Upper lobe of left lung (tissue), 6 donors: Measurements from ENCODE around the gene SHISA7. TPM values are rescaled to one million over a fixed set of nuclear protein-coding genes. Genes with fewer than 3 reads are reported as not detected.
"Not testable (repeated sequence)": the region's sequence is repeated elsewhere in the genome, so short reads cannot be mapped to it uniquely, and the experiment has no call there.

ENCODE experiments used
- ATAC-seq, 2 donors: fragments of 200-7000 bp; cut with Tn5 transposase; one replicate each; pipeline ENCODE4 v1.9.1; 2022; ENCODE audit warnings: mild to moderate bottlenecking in 2 of 2, moderate library complexity in 2 of 2; ENCODE audit not compliant: low FRiP score in 2 of 2
- DNase-seq, 2 donors: peaks; one replicate each; pipeline ENCODE4 v3.0.0-alpha.2; 2019 to 2020
- H3K27ac ChIP-seq, 4 donors: fragments of 200-600 bp; sonication (generic); one replicate each; pipeline ENCODE4 v1.5.1; 2016 to 2019
- H3K27me3 ChIP-seq, 4 donors: fragments of 200-600 bp; sonication (generic); one replicate each; pipeline ENCODE4 v1.5.1; 2017 to 2019
- H3K36me3 ChIP-seq, 4 donors: fragments of 200-600 bp; sonication (generic); one replicate each; pipeline ENCODE4 v1.5.1; 2016 to 2019
- H3K4me1 ChIP-seq, 4 donors: fragments of 200-600 bp; sonication (generic); one replicate each; pipeline ENCODE4 v1.5.1; 2018 to 2019
- H3K4me3 ChIP-seq, 4 donors: fragments of 200-600 bp; sonication (generic); one replicate each; pipeline ENCODE4 v1.5.1; 2017 to 2019; ENCODE audit warnings: mild to moderate bottlenecking in 2 of 4, moderate library complexity in 1 of 4
- H3K9me3 ChIP-seq, 4 donors: fragments of 200-600 bp; sonication (generic); one replicate each; pipeline ENCODE4 v1.5.1; 2018 to 2019
- EP300 ChIP-seq, 4 donors: sonication (generic); formaldehyde crosslinking; IDR thresholded peaks; one replicate each; pipeline ENCODE4 v1.5.1; 2017; ENCODE audit warnings: antibody characterized with exemption in 4 of 4, control low read depth in 2 of 4
- POLR2A ChIP-seq, 4 donors: fragments of 450-650 bp; IDR thresholded peaks; one replicate each; pipeline ENCODE4 v1.5.1; 2016 to 2017; ENCODE audit warnings: antibody characterized with exemption in 4 of 4, mild to moderate bottlenecking in 2 of 4
- POLR2AphosphoS5 ChIP-seq, 2 donors: sonication (generic); formaldehyde crosslinking; IDR thresholded peaks; one replicate each; pipeline ENCODE4 v1.5.1; 2017; ENCODE audit warnings: antibody characterized with exemption in 2 of 2
- WGBS, 2 donors: methylation state at CpG; one replicate each; pipeline ENCODE4 v1.1.5; 2017 to 2018; 5-methylcytosine and 5-hydroxymethylcytosine counted together
- total RNA-seq, 6 donors: library from RNA; depleted of rRNA in 4 of 6; stranded (reverse); fragments of >200 nt in 4 of 6; gene quantifications; one replicate each; pipeline versions ENCODE4 v1.1.0 to v1.2.1, GENCODE V29; 2016 to 2021
- TF ChIP-seq, protein P1 (sequence below), 6 experiments: fragments of 450-650 bp in 4 of 6; fragments of 200-600 bp in 2 of 6; sonication (generic) in 2 of 6; IDR thresholded peaks; one replicate each; pipeline ENCODE4 v1.5.1; 2016 to 2019; ENCODE audit warnings: antibody characterized with exemption in 6 of 6
- donor health status: DM: no; HTN: no; CAD: no; lungs with moderate emphysema.
- donor health status: DM: no; HTN: yes; CAD: no; lungs with severe emphysema.

SHISA7 gene
- total RNA-seq, 6 donors from 2014 or later: not detected

DNA sequence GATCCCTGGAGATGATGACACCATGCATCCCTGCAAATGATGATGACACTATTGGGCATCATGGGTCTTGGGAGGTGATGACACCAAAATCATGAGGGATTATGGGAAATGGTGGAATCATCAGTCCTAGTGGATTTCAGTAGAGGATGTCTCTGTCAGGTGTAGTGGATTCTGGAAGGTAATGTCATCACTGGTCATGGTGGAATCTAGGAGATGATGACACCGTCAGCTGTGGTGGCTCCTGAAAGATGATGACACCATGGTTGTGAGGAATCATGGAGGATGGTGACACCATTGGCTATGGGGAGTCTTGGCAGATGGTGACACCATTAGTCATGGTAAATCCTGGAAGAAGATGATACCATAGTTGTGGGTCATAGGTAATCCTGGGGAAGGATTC is 11.9 kb downstream of the SHISA7 start:
- Histone ChIP-seq H3K4me3 (no peak overlapping the region), H3K9me3 (no peaks in the 10 kb centered on the region), H3K36me3 (no peaks in the 10 kb centered on the region), H3K27ac (no peak overlapping the region), H3K27me3 (peaks cover 0 to 29% (median 5%) of the 10 kb centered on the region in 4 donors), H3K4me1 (no peaks in the 10 kb centered on the region)
- ATAC-seq (no peak), DNase-seq (no peak)
- WGBS, 2 donors: 100% methylated on average over 1 of the region's 1 CpG
- no peak for TF ChIP-seq POLR2AphosphoS5 (IDR thresholded peaks at IDR 0.05)
- no peak for TF ChIP-seq POLR2A (IDR thresholded peaks at IDR 0.05)
- TF ChIP-seq, protein P1, sequence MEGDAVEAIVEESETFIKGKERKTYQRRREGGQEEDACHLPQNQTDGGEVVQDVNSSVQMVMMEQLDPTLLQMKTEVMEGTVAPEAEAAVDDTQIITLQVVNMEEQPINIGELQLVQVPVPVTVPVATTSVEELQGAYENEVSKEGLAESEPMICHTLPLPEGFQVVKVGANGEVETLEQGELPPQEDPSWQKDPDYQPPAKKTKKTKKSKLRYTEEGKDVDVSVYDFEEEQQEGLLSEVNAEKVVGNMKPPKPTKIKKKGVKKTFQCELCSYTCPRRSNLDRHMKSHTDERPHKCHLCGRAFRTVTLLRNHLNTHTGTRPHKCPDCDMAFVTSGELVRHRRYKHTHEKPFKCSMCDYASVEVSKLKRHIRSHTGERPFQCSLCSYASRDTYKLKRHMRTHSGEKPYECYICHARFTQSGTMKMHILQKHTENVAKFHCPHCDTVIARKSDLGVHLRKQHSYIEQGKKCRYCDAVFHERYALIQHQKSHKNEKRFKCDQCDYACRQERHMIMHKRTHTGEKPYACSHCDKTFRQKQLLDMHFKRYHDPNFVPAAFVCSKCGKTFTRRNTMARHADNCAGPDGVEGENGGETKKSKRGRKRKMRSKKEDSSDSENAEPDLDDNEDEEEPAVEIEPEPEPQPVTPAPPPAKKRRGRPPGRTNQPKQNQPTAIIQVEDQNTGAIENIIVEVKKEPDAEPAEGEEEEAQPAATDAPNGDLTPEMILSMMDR (IDR thresholded peaks at IDR 0.05): no peak
- no peak for TF ChIP-seq EP300 (IDR thresholded peaks at IDR 0.05)

DNA sequence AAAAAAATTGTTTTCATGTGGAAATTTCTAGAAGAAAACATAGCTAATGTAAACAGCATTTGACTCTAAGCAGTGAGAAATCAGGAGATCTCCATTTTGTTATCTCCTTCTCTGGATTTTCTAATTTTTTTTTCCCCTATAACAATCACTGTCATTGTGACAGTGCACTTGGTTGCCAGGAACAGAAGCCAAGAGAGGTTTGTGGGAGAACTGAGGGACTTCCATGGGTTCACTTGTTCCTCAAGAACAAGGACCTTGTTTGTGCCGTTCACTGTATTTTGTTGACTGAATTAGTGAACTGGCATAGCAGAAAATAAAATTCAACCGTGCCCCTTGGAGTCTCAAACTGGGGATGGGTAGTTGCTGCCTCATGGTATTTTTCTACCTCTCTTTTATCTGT is 17.1 kb downstream of the SHISA7 start:
- no peak for DNase-seq
- TF ChIP-seq, protein P1 (IDR thresholded peaks at IDR 0.05): no peak
- no peak for TF ChIP-seq POLR2A (IDR thresholded peaks at IDR 0.05)
- no peak for TF ChIP-seq EP300 (IDR thresholded peaks at IDR 0.05)
- TF ChIP-seq POLR2AphosphoS5 (IDR thresholded peaks at IDR 0.05): no peak
- whole genome bisulfite sequencing, 2 donors: 63 to 70% methylated on average over 2 of the region's 2 CpGs

DNA sequence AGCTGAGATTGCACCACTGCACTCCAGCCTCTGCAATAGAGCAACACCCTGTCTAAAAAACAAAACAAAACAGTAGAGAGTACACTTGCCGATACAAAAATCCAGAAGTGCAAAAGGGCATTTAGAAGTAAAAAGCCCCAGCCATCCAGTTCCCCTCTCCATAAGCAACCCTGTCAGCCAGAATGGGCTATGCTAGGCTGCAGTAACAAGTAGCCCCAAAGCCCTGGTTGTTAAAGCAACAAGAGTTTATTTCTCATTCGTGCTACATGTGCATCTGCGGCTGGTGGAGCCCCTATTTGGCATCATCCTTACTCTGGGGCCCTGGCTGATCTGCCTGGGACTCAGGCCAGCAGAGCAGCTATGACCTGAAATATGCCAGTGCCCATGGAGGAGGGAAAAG is 18.6 kb downstream of the SHISA7 start:
- Histone ChIP-seq H3K27me3 (peaks cover 0 to 5% (median 0%) of the 10 kb centered on the region in 4 donors), H3K27ac (no peak overlapping the region), H3K4me3 (no peak overlapping the region), H3K9me3 (no peaks in the 10 kb centered on the region), H3K4me1 (no peaks in the 10 kb centered on the region), H3K36me3 (no peaks in the 10 kb centered on the region)
- DNase-seq (no peak), ATAC-seq (no peak)
- TF ChIP-seq EP300 (IDR thresholded peaks at IDR 0.05) (no peak), POLR2AphosphoS5 (IDR thresholded peaks at IDR 0.05) (no peak)
- TF ChIP-seq, protein P1 (IDR thresholded peaks at IDR 0.05): no peak
- 82 to 84% methylated on average over 3 of the region's 3 CpGs for WGBS, 2 donors

More for the DNA sequence above, 17.1 kb downstream of the SHISA7 start:
- H3K4me3 ChIP-seq: no peak overlapping the region
- no peaks in the 10 kb centered on the region for H3K9me3 ChIP-seq
- ATAC-seq: no peak
- no peaks in the 10 kb centered on the region for H3K36me3 ChIP-seq
- peaks cover 0 to 8% (median 0%) of the 10 kb centered on the region in 4 donors for H3K27me3 ChIP-seq
- no peak overlapping the region for H3K27ac ChIP-seq
- H3K4me1 ChIP-seq: no peaks in the 10 kb centered on the region

DNA sequence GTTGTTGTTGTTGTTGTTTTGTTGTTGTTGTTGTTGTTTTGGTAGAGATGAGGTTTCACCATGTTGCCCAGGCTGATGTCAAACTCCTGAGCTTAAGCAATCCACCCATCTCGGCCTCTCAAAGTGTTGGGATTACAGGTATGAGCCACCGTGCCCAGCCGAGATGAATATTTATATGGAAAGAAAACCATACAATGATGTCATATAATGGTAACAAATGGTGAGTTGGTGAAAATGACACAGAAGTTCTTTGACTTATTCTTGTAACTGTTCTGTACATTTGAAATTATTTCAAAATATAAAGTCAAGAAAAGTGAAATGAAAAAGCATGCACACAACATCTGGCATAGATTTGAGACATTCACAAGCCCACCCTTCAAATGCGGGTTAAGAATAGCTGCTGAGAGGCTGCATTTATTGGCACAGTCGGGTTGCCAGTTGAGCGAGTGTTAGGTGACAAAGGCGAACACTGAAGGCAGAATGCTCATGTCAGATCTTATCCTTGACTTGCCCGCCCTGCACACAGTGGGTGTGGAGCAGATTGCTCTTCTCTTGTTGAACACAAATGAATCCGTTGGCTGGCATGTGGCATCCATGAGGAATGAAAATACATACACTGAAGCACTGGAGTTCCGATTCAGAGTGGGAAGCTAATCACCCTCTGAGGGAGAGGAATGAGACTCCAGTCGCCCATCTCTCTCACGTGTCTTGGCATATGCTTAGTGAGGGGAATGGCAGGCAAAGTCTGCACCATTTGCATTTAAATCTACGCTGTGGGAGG is 19.7 kb downstream of the SHISA7 start:
- 73 to 77% methylated on average over 13 of the region's 13 CpGs for WGBS, 2 donors
- Histone ChIP-seq H3K4me1 (no peaks in the 10 kb centered on the region), H3K9me3 (no peaks in the 10 kb centered on the region), H3K4me3 (no peak overlapping the region), H3K27me3 (no peaks in the 10 kb centered on the region), H3K36me3 (no peaks in the 10 kb centered on the region), H3K27ac (no peak overlapping the region)
- DNase-seq: no peak
- TF ChIP-seq, protein P1 (IDR thresholded peaks at IDR 0.05): no peak
- no peak for TF ChIP-seq EP300 (IDR thresholded peaks at IDR 0.05)
- no peak for TF ChIP-seq POLR2A (IDR thresholded peaks at IDR 0.05)
- no peak for TF ChIP-seq POLR2AphosphoS5 (IDR thresholded peaks at IDR 0.05)
- ATAC-seq: no peak

DNA sequence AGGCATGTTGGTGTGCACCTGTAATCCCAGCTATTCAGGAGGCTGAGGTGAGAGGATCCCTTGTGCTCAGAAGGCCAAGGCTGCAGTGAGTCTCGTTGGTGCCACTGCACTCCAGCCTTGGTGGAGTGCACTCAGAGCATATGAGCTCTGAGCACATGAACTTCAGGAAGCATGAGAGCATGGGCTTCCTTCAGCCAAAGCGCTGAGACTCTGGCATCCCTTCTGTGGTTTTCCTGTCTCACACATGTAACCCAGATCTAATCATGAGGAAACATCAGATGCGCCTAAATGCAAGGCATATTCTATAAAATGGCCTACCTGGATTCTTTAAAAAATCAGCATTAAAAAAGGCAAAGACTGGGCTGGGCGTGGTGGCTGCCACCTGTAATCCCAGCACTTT is 21.8 kb downstream of the SHISA7 start:
- not testable (repeated sequence) for H3K9me3 ChIP-seq, H3K36me3 ChIP-seq, ATAC-seq, DNase-seq, H3K27me3 ChIP-seq, H3K27ac ChIP-seq, H3K4me1 ChIP-seq, H3K4me3 ChIP-seq
- WGBS, 2 donors: 43 to 45% methylated on average over 3 to 4 of the region's 4 CpGs
